Effector memory CD8-positive, alpha-beta T cell (primary cell): Measurements from ENCODE around the gene RUNX1.

Experiments
- ATAC-seq: fragments of 150-1000 bp; cut with Tn5 transposase; replicated peaks from 2 replicates; pipeline ENCODE4 v1.10.0; 2021; ENCODE audit warnings: mild to moderate bottlenecking, moderate library complexity
- DNase-seq, 3 experiments: peaks; one replicate each; pipeline ENCODE4 v3.0.0; 2021
- H3K27ac Mint-ChIP-seq, 2 donors: one replicate each; pipeline ENCODE4 v1.8.0; 2022; ENCODE audit warnings: mild to moderate bottlenecking in 2 of 2, mixed read lengths in 2 of 2, moderate library complexity in 2 of 2
- H3K27me3 Mint-ChIP-seq, 2 donors: one replicate each; pipeline ENCODE4 v1.8.0; 2022; ENCODE audit warnings: mixed read lengths in 2 of 2
- H3K36me3 Mint-ChIP-seq: one replicate; pipeline ENCODE4 v1.8.0; 2022; ENCODE audit warnings: mild to moderate bottlenecking, moderate library complexity, mixed read lengths; ENCODE audit not compliant: insufficient read depth
- H3K4me1 Mint-ChIP-seq, 2 donors: one replicate each; pipeline ENCODE4 v1.8.0; 2022; ENCODE audit warnings: low read depth in 2 of 2, mixed read lengths in 2 of 2
- H3K4me3 Mint-ChIP-seq, 2 donors: one replicate each; pipeline ENCODE4 v1.8.0; 2022; ENCODE audit warnings: mild to moderate bottlenecking in 2 of 2, mixed read lengths in 2 of 2, moderate library complexity in 2 of 2
- H3K9me3 Mint-ChIP-seq, 2 donors: one replicate each; pipeline ENCODE4 v1.8.0; 2022; ENCODE audit warnings: mixed read lengths in 2 of 2

RUNX1 gene

GRCh38 chr21:35026617-35027562 lies 22.2 kb downstream of the RUNX1 start:
- no peaks in the 10 kb centered on the region for H3K27me3 Mint-ChIP-seq
- H3K4me3 Mint-ChIP-seq = peak overlapping the region; percentile 75 to 76
- H3K36me3 Mint-ChIP-seq = peaks cover 16% of the 10 kb centered on the region
- H3K27ac Mint-ChIP-seq = peak overlapping the region; percentile 95 to 96
- DNase-seq (peak; percentile 83 to 85 (median 83)), ATAC-seq (peak; percentile 85)
- peaks cover 76 to 89% of the 10 kb centered on the region in 2 donors for H3K4me1 Mint-ChIP-seq
- no peaks in the 10 kb centered on the region for H3K9me3 Mint-ChIP-seq

DNA sequence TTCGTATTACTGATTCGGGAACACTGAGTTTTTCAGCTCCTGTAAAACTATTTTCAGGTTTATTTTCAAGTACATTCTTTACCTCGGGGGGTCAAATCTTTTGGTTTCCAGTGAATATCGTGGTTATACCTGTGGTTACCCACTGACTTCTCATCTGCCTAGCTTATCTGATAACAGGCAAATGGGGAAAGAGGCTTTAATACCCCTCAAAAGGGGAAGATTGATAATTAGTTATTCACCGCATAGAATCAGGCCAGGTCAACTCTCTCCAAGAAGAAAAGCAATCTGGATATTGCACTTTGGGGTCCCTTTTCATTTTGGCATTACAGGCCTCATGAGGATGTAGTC lies 23.0 kb downstream of the RUNX1 start:
- peaks cover 23% of the 10 kb centered on the region for H3K36me3 Mint-ChIP-seq
- H3K9me3 Mint-ChIP-seq = no peaks in the 10 kb centered on the region
- DNase-seq (no peak), ATAC-seq (no peak)
- peaks cover 81 to 89% of the 10 kb centered on the region in 2 donors for H3K4me1 Mint-ChIP-seq
- no peaks in the 10 kb centered on the region for H3K27me3 Mint-ChIP-seq
- H3K4me3 Mint-ChIP-seq = peak overlapping the region; percentile 75 to 76
- peak overlapping the region; percentile 95 to 96 for H3K27ac Mint-ChIP-seq

DNA sequence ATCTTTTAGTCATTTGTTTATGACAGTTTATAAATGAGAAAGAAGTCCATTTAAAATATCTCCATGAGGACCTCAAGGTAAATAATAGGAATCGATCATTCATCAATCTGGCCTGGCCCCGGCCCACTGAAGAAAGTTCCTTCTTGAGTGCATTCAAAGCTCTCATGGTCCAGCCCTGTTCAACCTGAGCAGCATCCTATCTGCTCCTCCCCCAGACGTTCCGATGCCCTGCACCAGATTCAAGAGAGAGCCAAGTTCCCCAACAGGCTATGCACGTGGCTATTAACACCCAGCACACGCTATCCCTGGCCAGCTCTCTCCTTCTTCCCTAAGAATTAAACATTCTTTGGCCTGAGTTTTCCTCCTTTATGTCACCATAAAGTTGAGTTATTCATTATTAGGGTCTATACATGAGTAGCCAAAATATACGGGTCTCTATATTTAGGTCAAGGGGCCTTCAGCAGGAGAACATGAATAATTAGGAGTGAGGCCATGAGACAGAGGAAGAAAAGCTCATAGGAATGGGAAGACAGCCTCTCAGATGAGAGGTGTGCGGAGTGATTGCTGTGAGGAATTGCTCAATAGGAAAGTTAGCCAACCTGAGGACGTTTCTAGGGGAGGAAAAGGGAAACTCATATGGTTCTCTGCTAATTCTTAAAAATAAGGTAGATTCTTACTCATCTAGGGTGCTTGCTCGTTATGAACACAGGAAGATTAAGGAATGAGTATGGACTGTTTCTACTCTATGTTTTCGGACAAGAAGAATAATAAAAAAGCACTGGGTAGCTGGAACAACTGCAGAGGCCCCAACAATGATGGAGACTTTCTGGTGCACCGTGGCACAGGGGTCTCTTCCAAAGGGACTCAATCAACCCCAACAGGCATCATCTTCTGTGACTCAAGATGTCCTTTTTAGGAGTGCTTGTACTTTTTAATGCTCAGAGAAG lies 23.6 kb downstream of the RUNX1 start:
- Mint-ChIP-seq H3K4me1 (peaks cover 79 to 89% of the 10 kb centered on the region in 2 donors), H3K27me3 (no peaks in the 10 kb centered on the region), H3K9me3 (no peaks in the 10 kb centered on the region), H3K4me3 (peak overlapping the region; percentile 42 to 75), H3K36me3 (peaks cover 23% of the 10 kb centered on the region), H3K27ac (peak overlapping the region; percentile 95 to 96)
- DNase-seq = no peak
- no peak for ATAC-seq

DNA sequence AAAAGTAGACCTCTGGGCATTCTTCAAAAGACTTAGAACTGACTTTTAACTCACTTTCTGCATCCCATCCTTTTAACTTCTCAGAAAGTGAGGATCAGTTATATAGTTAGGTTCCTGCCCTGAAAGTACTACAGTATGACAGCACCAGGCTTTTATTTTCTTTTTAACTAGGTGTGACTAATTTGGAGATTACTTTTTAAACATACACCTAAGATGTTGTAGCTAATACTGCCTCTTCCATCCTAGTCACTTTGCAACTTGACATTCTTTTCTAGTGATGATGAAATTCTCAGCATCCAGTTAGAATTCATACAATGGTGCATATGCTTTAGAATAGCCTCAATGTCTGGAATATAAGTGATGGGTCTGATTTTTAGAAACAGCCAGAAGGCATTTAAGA lies 24.6 kb downstream of the RUNX1 start:
- ATAC-seq (no peak), DNase-seq (no peak)
- H3K36me3 Mint-ChIP-seq = peaks cover 23% of the 10 kb centered on the region
- H3K4me1 Mint-ChIP-seq = peaks cover 75 to 86% of the 10 kb centered on the region in 2 donors
- H3K4me3 Mint-ChIP-seq = peak overlapping the region; percentile 42 to 75
- H3K27ac Mint-ChIP-seq = peak overlapping the region; percentile 95 to 96
- H3K27me3 Mint-ChIP-seq = no peaks in the 10 kb centered on the region
- no peaks in the 10 kb centered on the region for H3K9me3 Mint-ChIP-seq

DNA sequence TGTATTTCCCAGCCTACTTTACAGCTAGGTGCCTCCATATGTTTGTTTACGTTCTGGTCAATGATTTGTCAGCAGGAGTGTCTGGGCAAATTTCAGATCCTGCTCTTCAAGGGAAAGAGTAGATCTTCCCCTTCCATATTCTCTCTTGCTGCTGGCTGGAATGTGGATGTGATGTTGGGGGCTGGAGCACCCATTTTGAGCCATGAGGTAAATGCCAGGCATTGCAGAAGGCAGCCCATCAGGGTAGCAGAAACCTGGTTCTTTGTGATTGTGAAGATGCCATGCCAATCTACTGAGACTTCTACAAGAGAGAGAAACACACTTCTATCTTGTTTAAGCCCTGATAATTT lies 25.1 kb downstream of the RUNX1 start:
- H3K36me3 Mint-ChIP-seq = peaks cover 23% of the 10 kb centered on the region
- H3K4me1 Mint-ChIP-seq = peaks cover 77 to 86% of the 10 kb centered on the region in 2 donors
- ATAC-seq (no peak), DNase-seq (no peak)
- H3K9me3 Mint-ChIP-seq = no peaks in the 10 kb centered on the region
- H3K4me3 Mint-ChIP-seq = peak overlapping the region; percentile 42 to 75
- H3K27ac Mint-ChIP-seq = peak overlapping the region; percentile 95 to 96
- H3K27me3 Mint-ChIP-seq = no peaks in the 10 kb centered on the region

GRCh38 chr21:35023396-35024070 lies 25.6 kb downstream of the RUNX1 start:
- Mint-ChIP-seq H3K4me3 (peak overlapping the region in 1 of 2 donors; percentile 59), H3K27ac (peak overlapping the region; percentile 63 to 95)

DNA sequence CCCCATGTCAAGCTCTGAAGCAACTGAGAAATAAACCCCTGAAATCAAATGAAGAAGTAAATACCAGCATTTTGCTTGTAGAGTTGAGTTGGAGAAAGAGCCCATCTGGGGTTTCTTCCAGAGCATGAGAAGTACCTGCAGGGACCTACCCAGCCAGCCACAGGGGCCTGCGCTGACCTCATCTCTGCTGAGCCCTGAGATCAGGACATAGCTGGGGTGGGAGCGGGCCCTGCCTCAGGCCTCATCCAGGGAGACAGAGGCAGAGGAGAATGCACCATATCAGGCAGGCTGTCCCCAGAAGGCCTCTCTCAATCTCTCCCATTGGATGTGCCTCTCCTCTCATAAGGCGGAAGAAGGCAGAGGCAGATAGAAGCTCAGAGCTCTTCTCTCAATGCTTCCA lies 27.6 kb downstream of the RUNX1 start:
- DNase-seq (no peak), ATAC-seq (no peak)
- H3K27ac Mint-ChIP-seq = peak overlapping the region; percentile 90 to 94
- no peaks in the 10 kb centered on the region for H3K9me3 Mint-ChIP-seq
- peaks cover 62 to 83% of the 10 kb centered on the region in 2 donors for H3K4me1 Mint-ChIP-seq
- H3K27me3 Mint-ChIP-seq = no peaks in the 10 kb centered on the region
- peaks cover 24% of the 10 kb centered on the region for H3K36me3 Mint-ChIP-seq
- H3K4me3 Mint-ChIP-seq = peak overlapping the region; percentile 58 to 60

More at GRCh38 chr21:35023396-35024070, 25.6 kb downstream of the RUNX1 start:
- Mint-ChIP-seq H3K4me1 (peaks cover 74 to 82% of the 10 kb centered on the region in 2 donors), H3K36me3 (peaks cover 23% of the 10 kb centered on the region), H3K9me3 (no peaks in the 10 kb centered on the region), H3K27me3 (no peaks in the 10 kb centered on the region)
- DNase-seq = no peak
- ATAC-seq = no peak

DNA sequence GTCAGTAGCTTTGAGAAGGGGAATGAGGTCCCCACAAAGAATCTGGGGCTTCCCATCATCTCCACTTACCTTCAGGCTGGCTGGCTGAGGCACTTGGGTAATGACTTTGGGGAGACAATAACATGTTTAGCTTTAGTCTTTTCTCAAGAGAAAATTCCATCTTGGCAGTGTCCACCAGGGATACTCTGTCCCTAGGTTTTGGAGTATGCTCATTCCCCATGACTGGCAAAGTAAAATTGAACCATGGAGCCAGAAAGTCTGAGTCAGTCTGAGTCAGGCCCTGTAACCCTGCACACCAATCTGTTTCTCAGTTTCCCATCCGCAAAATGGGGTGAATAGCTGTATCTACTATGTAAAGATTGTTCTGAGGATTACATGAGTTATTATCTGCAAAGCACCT lies 28.2 kb downstream of the RUNX1 start:
- peak overlapping the region; percentile 90 to 94 for H3K27ac Mint-ChIP-seq
- H3K4me3 Mint-ChIP-seq = peak overlapping the region; percentile 2 to 19
- ATAC-seq (peak; percentile 22), DNase-seq (no peak)
- peaks cover 22% of the 10 kb centered on the region for H3K36me3 Mint-ChIP-seq
- no peaks in the 10 kb centered on the region for H3K27me3 Mint-ChIP-seq
- H3K9me3 Mint-ChIP-seq = no peaks in the 10 kb centered on the region
- peaks cover 65 to 85% of the 10 kb centered on the region in 2 donors for H3K4me1 Mint-ChIP-seq

GRCh38 chr21:35020436-35020835 lies 28.7 kb downstream of the RUNX1 start:
- Mint-ChIP-seq H3K4me1 (peaks cover 65 to 85% of the 10 kb centered on the region in 2 donors), H3K9me3 (no peaks in the 10 kb centered on the region), H3K36me3 (peaks cover 25% of the 10 kb centered on the region), H3K4me3 (peak overlapping the region; percentile 2 to 19), H3K27me3 (no peaks in the 10 kb centered on the region), H3K27ac (peak overlapping the region; percentile 71 to 94)
- ATAC-seq (peak; percentile 78), DNase-seq (no peak)

DNA sequence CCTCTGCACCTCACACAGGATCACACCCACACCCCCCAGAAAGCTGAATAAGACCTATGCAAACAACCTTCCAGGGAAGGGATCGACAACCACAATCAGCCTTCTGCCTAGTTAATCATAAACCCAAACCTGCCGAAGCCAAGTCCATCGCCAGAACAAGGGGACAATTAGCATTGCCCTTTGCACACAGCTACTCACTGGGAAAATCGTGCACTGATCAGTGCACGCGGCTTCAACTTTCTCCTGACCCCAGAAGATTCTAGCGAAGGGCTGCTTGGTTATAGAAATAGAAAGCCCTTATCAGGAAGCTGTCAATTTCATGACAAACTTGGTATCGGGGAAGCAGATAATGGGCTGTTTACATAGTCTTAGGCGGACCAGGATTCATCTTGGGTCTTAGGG lies 29.5 kb downstream of the RUNX1 start:
- H3K36me3 Mint-ChIP-seq = peaks cover 28% of the 10 kb centered on the region
- peaks cover 65 to 85% of the 10 kb centered on the region in 2 donors for H3K4me1 Mint-ChIP-seq

DNA sequence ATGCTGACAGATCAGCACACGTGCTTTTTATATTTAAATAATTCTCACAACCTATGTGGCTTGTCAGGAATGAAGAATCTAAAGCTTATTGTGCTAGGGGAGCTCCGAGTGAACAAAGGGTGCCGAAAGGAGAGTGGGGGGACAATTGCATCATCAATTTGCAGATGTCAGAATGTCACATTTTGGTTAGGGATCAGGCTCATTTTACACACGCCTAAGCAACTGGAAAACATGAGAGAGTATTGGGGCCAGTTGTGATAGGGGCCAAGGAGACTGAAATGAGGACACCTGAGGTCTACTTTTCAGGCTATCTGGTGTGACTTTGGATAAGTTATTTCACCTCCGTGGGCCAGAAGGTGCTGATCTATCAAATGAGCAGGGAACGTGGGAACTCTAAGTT lies 31.8 kb downstream of the RUNX1 start:
- Mint-ChIP-seq H3K4me3 (no peak overlapping the region), H3K27me3 (no peaks in the 10 kb centered on the region), H3K4me1 (peaks cover 56 to 83% of the 10 kb centered on the region in 2 donors), H3K27ac (peak overlapping the region; percentile 75 to 85), H3K36me3 (peaks cover 26% of the 10 kb centered on the region), H3K9me3 (no peaks in the 10 kb centered on the region)
- ATAC-seq = no peak
- no peak for DNase-seq

More for the DNA sequence above, 29.5 kb downstream of the RUNX1 start:
- no peaks in the 10 kb centered on the region for H3K9me3 Mint-ChIP-seq
- peak overlapping the region in 1 of 2 donors; percentile 39 for H3K27ac Mint-ChIP-seq
- DNase-seq = no peak
- no peak for ATAC-seq
- no peaks in the 10 kb centered on the region for H3K27me3 Mint-ChIP-seq
- H3K4me3 Mint-ChIP-seq = no peak overlapping the region

DNA sequence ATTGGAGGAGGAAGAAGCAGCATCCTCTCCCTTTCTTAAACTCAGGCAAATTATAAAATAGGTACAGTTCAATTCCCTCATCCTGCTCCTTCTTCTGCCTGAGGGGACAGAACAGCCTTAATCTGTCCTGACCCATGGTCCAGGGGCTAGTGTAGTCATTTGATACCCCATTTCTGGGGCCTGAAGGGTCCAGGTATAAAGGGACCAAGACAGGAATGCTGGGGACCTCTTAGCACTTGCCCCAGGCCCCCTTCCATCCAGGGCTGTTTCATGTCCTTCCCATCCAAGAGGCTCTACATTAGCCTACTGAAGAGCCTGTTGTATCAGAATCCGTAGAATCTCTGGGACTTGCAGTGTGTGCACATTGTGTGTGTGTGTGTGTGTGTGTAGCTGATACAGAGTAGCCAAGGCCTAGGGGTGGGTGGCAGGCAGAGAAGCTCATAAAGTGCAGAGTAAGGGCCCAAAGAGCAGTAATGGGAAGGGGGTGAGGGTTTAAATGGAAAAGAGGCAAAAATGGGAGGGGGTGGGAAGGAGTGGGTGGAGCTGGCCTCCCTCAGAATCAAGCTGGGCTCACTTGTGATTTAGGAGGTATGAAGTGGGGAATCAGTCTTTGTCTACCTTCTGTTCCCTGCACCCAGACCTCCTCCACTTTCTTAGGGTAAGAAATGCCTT lies 32.4 kb downstream of the RUNX1 start:
- Mint-ChIP-seq H3K27ac (peak overlapping the region; percentile 75 to 85), H3K4me3 (no peak overlapping the region), H3K9me3 (no peaks in the 10 kb centered on the region), H3K4me1 (peaks cover 53 to 83% of the 10 kb centered on the region in 2 donors), H3K27me3 (no peaks in the 10 kb centered on the region), H3K36me3 (peaks cover 22% of the 10 kb centered on the region)
- ATAC-seq (no peak), DNase-seq (no peak)
